ENCODE data around the gene DSC3.
"Not testable (repeated sequence)": the region's sequence is repeated elsewhere in the genome, so short reads cannot be mapped to it uniquely, and the experiment has no call there.

The DSC3 gene

GRCh38 chr18:30997223-30997622 is 45.3 kb downstream of the DSC3 start:
- FAIRE-seq (no peak), DNase-seq (ENCODE audit: insufficient read length) (no peak)
- TF ChIP-seq POLR2AphosphoS5 (IDR thresholded peaks at IDR 0.05; ENCODE audit: low read depth, low read length) (no peak), POLR2A (IDR thresholded peaks at IDR 0.05; ENCODE audit: low read depth, low read length) (no peak), TAF1 (IDR thresholded peaks at IDR 0.05; ENCODE audit: borderline replicate concordance, low read depth, low read length) (no peak)

GRCh38 chr18:30992231-30992630 is 50.3 kb downstream of the DSC3 start:
- no peak for DNase-seq (ENCODE audit: insufficient read length)
- no peak for FAIRE-seq

GRCh38 chr18:30991397-30991796 is 51.1 kb downstream of the DSC3 start:
- TF ChIP-seq POLR2A (IDR thresholded peaks at IDR 0.05; ENCODE audit: low read depth, low read length) (no peak), POLR2AphosphoS5 (IDR thresholded peaks at IDR 0.05; ENCODE audit: low read depth, low read length) (no peak), TAF1 (IDR thresholded peaks at IDR 0.05; ENCODE audit: borderline replicate concordance, low read depth, low read length) (no peak)
- no peak for FAIRE-seq
- no peak for DNase-seq (ENCODE audit: insufficient read length)

More at GRCh38 chr18:30992231-30992630, 50.3 kb downstream of the DSC3 start:
- TF ChIP-seq TAF1 (IDR thresholded peaks at IDR 0.05; ENCODE audit: borderline replicate concordance, low read depth, low read length) (no peak), POLR2AphosphoS5 (IDR thresholded peaks at IDR 0.05; ENCODE audit: low read depth, low read length) (no peak), POLR2A (IDR thresholded peaks at IDR 0.05; ENCODE audit: low read depth, low read length) (no peak)

GRCh38 chr18:30989141-30989540 is 53.4 kb downstream of the DSC3 start:
- no peak for FAIRE-seq
- TF ChIP-seq POLR2A (IDR thresholded peaks at IDR 0.05; ENCODE audit: low read depth, low read length) (no peak), TAF1 (IDR thresholded peaks at IDR 0.05; ENCODE audit: borderline replicate concordance, low read depth, low read length) (no peak), POLR2AphosphoS5 (IDR thresholded peaks at IDR 0.05; ENCODE audit: low read depth, low read length) (no peak)
- DNase-seq (ENCODE audit: insufficient read length), result no peak

- DNase-seq (ENCODE audit: insufficient read length) (no peak), FAIRE-seq (no peak)
- TF ChIP-seq POLR2AphosphoS5 (IDR thresholded peaks at IDR 0.05; ENCODE audit: low read depth, low read length), result no peak
- TF ChIP-seq TAF1 (IDR thresholded peaks at IDR 0.05; ENCODE audit: borderline replicate concordance, low read depth, low read length), result no peak
- TF ChIP-seq POLR2A (IDR thresholded peaks at IDR 0.05; ENCODE audit: low read depth, low read length), result no peak
Observed at GRCh38 chr18:30988440-30988839, 54.1 kb downstream of the DSC3 start.

GRCh38 chr18:30987467-30988241 is 54.9 kb downstream of the DSC3 start:
- TF ChIP-seq POLR2AphosphoS5 (IDR thresholded peaks at IDR 0.05; ENCODE audit: low read depth, low read length) (no peak), POLR2A (IDR thresholded peaks at IDR 0.05; ENCODE audit: low read depth, low read length) (no peak), TAF1 (IDR thresholded peaks at IDR 0.05; ENCODE audit: borderline replicate concordance, low read depth, low read length) (no peak)
- peak; percentile 66 for FAIRE-seq
- DNase-seq (ENCODE audit: insufficient read length), result no peak

GRCh38 chr18:30985753-30986152 is 56.8 kb downstream of the DSC3 start:
- no peak for DNase-seq (ENCODE audit: insufficient read length)
- no peak for TF ChIP-seq TAF1 (IDR thresholded peaks at IDR 0.05; ENCODE audit: borderline replicate concordance, low read depth, low read length)
- TF ChIP-seq POLR2A (IDR thresholded peaks at IDR 0.05; ENCODE audit: low read depth, low read length), result no peak
- no peak; the same call in 1 of the 2 replicates for TF ChIP-seq POLR2AphosphoS5 (IDR thresholded peaks at IDR 0.05; ENCODE audit: low read depth, low read length)
- FAIRE-seq, result no peak

- no peak for FAIRE-seq
Observed at GRCh38 chr18:30982285-30982992, 60.1 kb downstream of the DSC3 start.

GRCh38 chr18:30978091-30978490 is 64.5 kb downstream of the DSC3 start:
- not testable (repeated sequence) for FAIRE-seq; DNase-seq (ENCODE audit: insufficient read length)

More at GRCh38 chr18:30982285-30982992, 60.1 kb downstream of the DSC3 start:
- TF ChIP-seq TAF1 (IDR thresholded peaks at IDR 0.05; ENCODE audit: borderline replicate concordance, low read depth, low read length) (no peak), POLR2AphosphoS5 (IDR thresholded peaks at IDR 0.05; ENCODE audit: low read depth, low read length) (no peak), POLR2A (IDR thresholded peaks at IDR 0.05; ENCODE audit: low read depth, low read length) (no peak)
- no peak for DNase-seq (ENCODE audit: insufficient read length)

GRCh38 chr18:30971338-30971956 is 71.1 kb downstream of the DSC3 start:
- DNase-seq (ENCODE audit: insufficient read length) (no peak), FAIRE-seq (no peak)
- TF ChIP-seq POLR2A (IDR thresholded peaks at IDR 0.05; ENCODE audit: low read depth, low read length), result no peak
- TF ChIP-seq TAF1 (IDR thresholded peaks at IDR 0.05; ENCODE audit: borderline replicate concordance, low read depth, low read length), result no peak
- TF ChIP-seq POLR2AphosphoS5 (IDR thresholded peaks at IDR 0.05; ENCODE audit: low read depth, low read length), result no peak

GRCh38 chr18:30970196-30970816 is 72.2 kb downstream of the DSC3 start:
- TF ChIP-seq POLR2A (IDR thresholded peaks at IDR 0.05; ENCODE audit: low read depth, low read length), result no peak
- DNase-seq (ENCODE audit: insufficient read length), result no peak
- no peak for FAIRE-seq

Data from GM12892 (cell line).